GM12865 (cell line): ENCODE data around the gene CSNK2A3.
A peak's percentile ranks its signal among the peaks of the same experiment; 100 is the strongest.

Source experiments
- DNase-seq: peaks from one replicate; pipeline ENCODE4 v3.0.0; 2010; ENCODE audit warnings: low read depth
- H3K4me3 ChIP-seq: 2 replicates; pipeline ENCODE4 v1.5.1; 2011; ENCODE audit warnings: mild to moderate bottlenecking, low read depth, low read length, control low read depth
- CTCF ChIP-seq: IDR thresholded peaks from 2 replicates; pipeline ENCODE4 v1.5.1; 2011; ENCODE audit warnings: low read length, control low read depth, low read depth, inconsistent platforms; ENCODE audit not compliant: insufficient read depth; ENCODE audit errors: missing control alignments

The CSNK2A3 gene

GRCh38 chr11:11329062-11329806 is 23.8 kb downstream of the CSNK2A3 start:
- TF ChIP-seq CTCF = no peak
- H3K4me3 ChIP-seq = no peak overlapping the region
- DNase-seq = no peak

GRCh38 chr11:11324090-11324489 is 29.0 kb downstream of the CSNK2A3 start:
- no peak overlapping the region for H3K4me3 ChIP-seq
- no peak for TF ChIP-seq CTCF
- DNase-seq = no peak

- H3K4me3 ChIP-seq = no peak overlapping the region
- no peak for DNase-seq
- TF ChIP-seq CTCF = no peak
Measured at GRCh38 chr11:11322101-11322500, 30.9 kb downstream of the CSNK2A3 start.

- no peak overlapping the region for H3K4me3 ChIP-seq
- no peak for DNase-seq
- TF ChIP-seq CTCF = no peak
Measured at GRCh38 chr11:11320825-11321224, 32.2 kb downstream of the CSNK2A3 start.

GRCh38 chr11:11318961-11319360 is 34.1 kb downstream of the CSNK2A3 start:
- no peak overlapping the region for H3K4me3 ChIP-seq
- no peak for TF ChIP-seq CTCF
- DNase-seq = peak; percentile 9

- no peak overlapping the region for H3K4me3 ChIP-seq
- no peak for DNase-seq
- no peak for TF ChIP-seq CTCF
Measured at GRCh38 chr11:11318461-11318860, 34.6 kb downstream of the CSNK2A3 start.
